Colonic mucosa (tissue), 4 donors: Measurements from ENCODE around the gene SESTD1. TPM values are rescaled to one million over a fixed set of nuclear protein-coding genes. Genes with fewer than 3 reads are reported as not detected.
"Not testable (repeated sequence)": the region's sequence is repeated elsewhere in the genome, so short reads cannot be mapped to it uniquely, and the experiment has no call there.

Experiments used
- DNase-seq: peaks from one replicate; pipeline ENCODE4 v3.0.0-alpha.2; 2020
- H3K27ac ChIP-seq: fragments of 200-600 bp; one replicate; pipeline ENCODE4 v1.8.0; 2021
- H3K27me3 ChIP-seq: fragments of 200-600 bp; one replicate; pipeline ENCODE4 v1.8.0; 2021
- H3K36me3 ChIP-seq: fragments of 200-600 bp; one replicate; pipeline ENCODE4 v1.8.0; 2021
- H3K4me1 ChIP-seq: fragments of 200-600 bp; one replicate; pipeline ENCODE4 v1.8.0; 2021; ENCODE audit warnings: mild to moderate bottlenecking
- H3K4me3 ChIP-seq: fragments of 200-600 bp; one replicate; pipeline ENCODE4 v1.8.0; 2021
- H3K9ac ChIP-seq, 2 donors: one replicate each; pipeline ENCODE4 v1.7.0; 2013; ENCODE audit warnings: control low read depth in 2 of 2, low read depth in 2 of 2, low read length in 2 of 2
- H3K9me3 ChIP-seq: fragments of 200-600 bp; one replicate; pipeline ENCODE4 v1.8.0; 2021
- intact Hi-C: fragments of 100-400 bp; cut with DNase I; formaldehyde crosslinking; loops from one replicate; pipeline ENCODE4 v1.14.1; 2022
- total RNA-seq, 2 donors: library from RNA; stranded (reverse); fragmentation: NEBNext Ultra II Directional in 1 of 2; extraction: Animal tissue kit (Norgen Biotek cat#: 25700) in 1 of 2; gene quantifications; one replicate each; pipeline ENCODE4 v1.2.1, GENCODE V29; 2021
- TF ChIP-seq, protein P1 (sequence below): fragments of 200-600 bp; IDR thresholded peaks from one replicate; pipeline ENCODE4 v1.8.0; 2022; ENCODE audit warnings: antibody characterized with exemption, mild to moderate bottlenecking
- donor health status: healthy.
- donor health status: DM: no; HTN: no; CAD: no.
- donor health status: DM: no; HTN: no; CAD: no.

SESTD1 gene
- total RNA-seq, 2 donors from 2014 or later: 25.5 to 41.3 TPM

DNA sequence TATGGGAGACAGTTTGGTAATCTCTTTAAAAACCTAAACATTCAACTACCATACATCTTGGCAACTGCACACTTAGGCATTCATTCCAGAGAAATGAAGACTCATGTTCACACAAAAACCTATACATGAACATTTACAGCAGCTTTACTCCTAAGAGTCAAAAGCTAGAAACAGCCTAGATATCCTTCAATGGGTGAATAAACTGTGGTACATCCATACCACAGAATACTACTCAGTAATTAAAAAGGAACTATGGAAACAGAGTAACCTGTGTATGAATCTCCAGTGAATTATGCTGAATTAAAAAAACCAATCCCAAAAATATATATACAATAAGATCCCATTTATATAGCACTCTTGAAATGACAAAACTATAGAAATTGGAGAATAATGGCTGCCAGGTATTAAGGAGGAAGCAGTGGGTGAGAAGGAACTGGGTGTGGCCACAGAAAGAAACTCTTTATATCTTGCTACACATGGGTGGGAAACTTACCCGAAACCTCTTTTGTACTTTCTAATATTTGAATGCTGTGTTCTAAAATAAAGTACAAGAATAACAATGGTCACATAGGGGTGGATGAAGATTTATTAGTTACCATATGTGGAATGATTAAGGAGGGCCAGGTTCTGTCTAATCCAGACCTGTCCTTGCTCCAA, 13.7 kb downstream of the SESTD1 start:
- H3K27ac ChIP-seq: no peak overlapping the region
- TF ChIP-seq, protein P1, sequence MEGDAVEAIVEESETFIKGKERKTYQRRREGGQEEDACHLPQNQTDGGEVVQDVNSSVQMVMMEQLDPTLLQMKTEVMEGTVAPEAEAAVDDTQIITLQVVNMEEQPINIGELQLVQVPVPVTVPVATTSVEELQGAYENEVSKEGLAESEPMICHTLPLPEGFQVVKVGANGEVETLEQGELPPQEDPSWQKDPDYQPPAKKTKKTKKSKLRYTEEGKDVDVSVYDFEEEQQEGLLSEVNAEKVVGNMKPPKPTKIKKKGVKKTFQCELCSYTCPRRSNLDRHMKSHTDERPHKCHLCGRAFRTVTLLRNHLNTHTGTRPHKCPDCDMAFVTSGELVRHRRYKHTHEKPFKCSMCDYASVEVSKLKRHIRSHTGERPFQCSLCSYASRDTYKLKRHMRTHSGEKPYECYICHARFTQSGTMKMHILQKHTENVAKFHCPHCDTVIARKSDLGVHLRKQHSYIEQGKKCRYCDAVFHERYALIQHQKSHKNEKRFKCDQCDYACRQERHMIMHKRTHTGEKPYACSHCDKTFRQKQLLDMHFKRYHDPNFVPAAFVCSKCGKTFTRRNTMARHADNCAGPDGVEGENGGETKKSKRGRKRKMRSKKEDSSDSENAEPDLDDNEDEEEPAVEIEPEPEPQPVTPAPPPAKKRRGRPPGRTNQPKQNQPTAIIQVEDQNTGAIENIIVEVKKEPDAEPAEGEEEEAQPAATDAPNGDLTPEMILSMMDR: no peak
- H3K4me3 ChIP-seq: no peak overlapping the region
- H3K36me3 ChIP-seq: no peaks in the 10 kb centered on the region
- intact Hi-C loops: no loop called here
- no peak for DNase-seq
- no peaks in the 10 kb centered on the region for H3K9me3 ChIP-seq
- H3K27me3 ChIP-seq: no peaks in the 10 kb centered on the region
- no peak overlapping the region for H3K9ac ChIP-seq
- no peaks in the 10 kb centered on the region for H3K4me1 ChIP-seq

DNA sequence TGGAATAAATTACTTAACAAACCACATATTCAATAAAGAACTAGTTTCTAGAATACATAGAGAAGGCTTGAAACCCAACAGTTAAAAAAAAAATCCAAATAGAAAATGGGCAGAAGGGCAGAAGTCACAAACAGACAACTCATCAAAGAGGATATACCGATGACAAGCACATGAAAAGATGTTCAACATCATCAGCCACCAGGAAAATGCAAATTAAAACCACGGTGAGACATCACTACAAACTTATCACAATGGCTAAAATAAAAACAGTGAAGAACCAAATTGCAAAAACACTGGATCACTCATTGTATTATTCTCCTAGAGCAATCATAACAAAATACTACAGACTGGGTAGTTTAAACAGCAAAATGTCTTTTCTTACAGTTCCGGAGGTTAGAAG, 14.5 kb downstream of the SESTD1 start:
- intact Hi-C loops: no loop called here
- TF ChIP-seq, protein P1: no peak
- Histone ChIP-seq H3K4me1 (no peaks in the 10 kb centered on the region), H3K27ac (no peak overlapping the region), H3K9ac (no peak overlapping the region), H3K4me3 (no peak overlapping the region), H3K36me3 (no peaks in the 10 kb centered on the region), H3K9me3 (no peaks in the 10 kb centered on the region), H3K27me3 (no peaks in the 10 kb centered on the region)
- DNase-seq: no peak

DNA sequence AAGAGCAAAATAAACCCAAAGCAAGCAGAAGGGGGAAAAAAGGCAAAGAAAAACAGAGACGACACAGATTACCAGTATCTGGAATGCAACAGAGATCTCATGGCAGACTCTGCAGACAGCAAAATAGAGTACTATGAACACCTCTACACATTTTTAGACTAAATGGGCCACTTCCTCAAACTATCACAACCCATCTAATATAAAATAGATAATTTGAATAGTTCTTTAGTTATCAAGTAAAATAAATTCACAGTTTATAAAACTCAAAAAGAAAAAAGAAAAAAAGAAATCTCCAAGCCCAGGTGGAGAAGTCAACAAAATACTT, 16.6 kb downstream of the SESTD1 start:
- Histone ChIP-seq H3K27me3 (no peaks in the 10 kb centered on the region), H3K4me3 (no peak overlapping the region), H3K9ac (no peak overlapping the region), H3K36me3 (no peaks in the 10 kb centered on the region), H3K27ac (no peak overlapping the region), H3K9me3 (no peaks in the 10 kb centered on the region), H3K4me1 (no peaks in the 10 kb centered on the region)
- intact Hi-C loops: no loop called here
- no peak for DNase-seq
- TF ChIP-seq, protein P1: no peak

DNA sequence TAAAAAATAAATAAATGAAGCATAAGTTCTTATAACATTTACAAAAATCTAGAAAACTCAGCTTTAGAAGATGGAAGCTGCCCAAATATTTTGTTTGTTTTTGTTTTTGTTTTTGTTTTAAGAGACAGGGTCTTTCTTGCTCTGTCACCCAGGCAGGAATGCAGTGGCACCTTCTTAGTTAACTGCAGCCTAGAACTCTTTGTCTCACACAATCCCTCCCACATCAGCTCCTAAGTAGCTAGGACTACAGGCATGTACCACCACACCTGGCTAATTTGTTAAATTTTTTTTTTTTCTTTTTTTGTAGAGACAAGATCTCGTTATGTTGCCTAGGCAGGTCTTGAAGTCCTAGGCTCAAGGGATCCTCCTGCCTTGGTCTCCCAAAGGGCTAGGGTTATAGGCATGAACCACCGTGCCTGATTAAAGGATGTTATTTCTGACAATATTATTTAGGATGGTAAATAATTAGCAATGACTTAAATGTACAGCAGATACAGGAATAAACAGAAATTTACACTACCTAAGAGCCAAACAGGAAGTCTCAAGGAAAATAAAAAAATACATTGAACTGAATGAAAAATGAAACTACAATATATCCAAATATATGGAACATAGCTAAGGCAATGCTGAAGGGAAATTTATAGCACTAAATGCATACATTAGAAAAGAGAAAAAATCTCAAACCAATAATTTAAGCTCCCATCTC, 17.2 kb downstream of the SESTD1 start:
- Histone ChIP-seq H3K4me3 (no peak overlapping the region), H3K4me1 (no peaks in the 10 kb centered on the region), H3K9me3 (no peaks in the 10 kb centered on the region), H3K27me3 (no peaks in the 10 kb centered on the region), H3K36me3 (no peaks in the 10 kb centered on the region), H3K27ac (no peak overlapping the region), H3K9ac (no peak overlapping the region)
- TF ChIP-seq, protein P1: no peak
- intact Hi-C loops: no loop called here
- no peak for DNase-seq

DNA sequence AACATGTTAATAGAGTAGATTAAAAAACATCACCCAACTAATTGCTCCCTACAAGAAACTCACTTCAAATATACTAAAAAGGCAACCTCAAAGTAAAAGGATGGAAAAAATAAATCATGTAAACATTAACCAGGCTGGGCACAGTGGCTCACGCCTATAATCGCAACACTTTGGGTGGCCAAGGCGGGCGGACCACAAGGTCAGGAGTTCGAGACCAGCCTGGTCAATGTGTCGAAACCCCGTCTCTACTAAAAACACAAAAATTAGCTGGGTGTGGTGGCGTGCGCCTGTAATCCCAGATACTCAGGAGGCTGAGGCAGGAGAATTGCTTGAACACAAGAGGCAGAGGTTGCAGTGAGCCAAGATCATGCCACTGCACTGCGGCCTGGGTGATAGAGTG, 18.8 kb downstream of the SESTD1 start:
- H3K27ac ChIP-seq, H3K4me3 ChIP-seq, intact Hi-C loops, DNase-seq, H3K9me3 ChIP-seq, H3K27me3 ChIP-seq, H3K4me1 ChIP-seq, H3K9ac ChIP-seq, H3K36me3 ChIP-seq: not testable (repeated sequence)

DNA sequence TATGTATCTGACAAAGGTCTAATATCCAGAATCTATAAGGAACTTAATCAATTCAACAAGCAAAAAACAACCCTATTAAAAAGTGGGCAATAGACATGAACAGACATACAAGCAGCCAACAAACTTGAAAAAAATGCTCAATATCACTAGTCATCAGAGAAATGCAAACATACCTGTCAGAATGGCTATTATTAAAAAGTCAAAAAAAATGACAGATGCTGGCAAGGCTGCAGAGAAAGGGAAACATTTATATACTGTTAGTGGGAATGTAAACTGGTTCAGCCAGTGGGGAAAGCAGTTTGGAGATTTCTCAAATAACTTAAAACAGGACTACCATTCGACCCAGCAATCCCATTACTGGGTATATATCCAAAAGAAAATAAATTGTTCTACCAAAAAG, 21.6 kb downstream of the SESTD1 start:
- no peaks in the 10 kb centered on the region for H3K36me3 ChIP-seq
- intact Hi-C loops: no loop called here
- TF ChIP-seq, protein P1: no peak
- H3K9ac ChIP-seq: no peak overlapping the region
- no peaks in the 10 kb centered on the region for H3K9me3 ChIP-seq
- H3K27ac ChIP-seq: no peak overlapping the region
- no peak for DNase-seq
- peaks cover 15% of the 10 kb centered on the region for H3K4me1 ChIP-seq
- no peak overlapping the region for H3K4me3 ChIP-seq
- H3K27me3 ChIP-seq: no peaks in the 10 kb centered on the region
